ENCODE results near the gene ME1.

ME1 gene

GRCh38 chr6:83190626-83191025 lies 240.2 kb downstream of the ME1 start:
- DNase-seq (ENCODE audit: low spot score), result no peak

GRCh38 chr6:83188501-83188900 lies 242.3 kb downstream of the ME1 start:
- DNase-seq (ENCODE audit: low spot score), result no peak

GRCh38 chr6:83185096-83185495 lies 245.8 kb downstream of the ME1 start:
- no peak for DNase-seq (ENCODE audit: low spot score)

GRCh38 chr6:83183082-83183828 lies 247.6 kb downstream of the ME1 start:
- DNase-seq (ENCODE audit: low spot score), result no peak

- DNase-seq (ENCODE audit: low spot score), result no peak
Observed at GRCh38 chr6:83182114-83182513, 248.7 kb downstream of the ME1 start.

GRCh38 chr6:83180426-83180950 lies 250.4 kb downstream of the ME1 start:
- DNase-seq (ENCODE audit: low spot score), result no peak

- DNase-seq (ENCODE audit: low spot score), result no peak
Observed at GRCh38 chr6:83176246-83176645, 254.6 kb downstream of the ME1 start.

GRCh38 chr6:83169511-83169910 lies 261.3 kb downstream of the ME1 start:
- DNase-seq (ENCODE audit: low spot score), result no peak

- DNase-seq (ENCODE audit: low spot score), result no peak
Observed at GRCh38 chr6:83169106-83169505, 261.7 kb downstream of the ME1 start.

- DNase-seq (ENCODE audit: low spot score), result no peak
Observed at GRCh38 chr6:83168556-83168955, 262.3 kb downstream of the ME1 start.

- DNase-seq (ENCODE audit: low spot score), result no peak
Observed at GRCh38 chr6:83167726-83168278, 263.0 kb downstream of the ME1 start.
